ENCODE measurements around the gene C4orf50.

GRCh38 chr4:5894266-5894665 lies 124.0 kb downstream of the C4orf50 start:
- TF ChIP-seq, protein P1, sequence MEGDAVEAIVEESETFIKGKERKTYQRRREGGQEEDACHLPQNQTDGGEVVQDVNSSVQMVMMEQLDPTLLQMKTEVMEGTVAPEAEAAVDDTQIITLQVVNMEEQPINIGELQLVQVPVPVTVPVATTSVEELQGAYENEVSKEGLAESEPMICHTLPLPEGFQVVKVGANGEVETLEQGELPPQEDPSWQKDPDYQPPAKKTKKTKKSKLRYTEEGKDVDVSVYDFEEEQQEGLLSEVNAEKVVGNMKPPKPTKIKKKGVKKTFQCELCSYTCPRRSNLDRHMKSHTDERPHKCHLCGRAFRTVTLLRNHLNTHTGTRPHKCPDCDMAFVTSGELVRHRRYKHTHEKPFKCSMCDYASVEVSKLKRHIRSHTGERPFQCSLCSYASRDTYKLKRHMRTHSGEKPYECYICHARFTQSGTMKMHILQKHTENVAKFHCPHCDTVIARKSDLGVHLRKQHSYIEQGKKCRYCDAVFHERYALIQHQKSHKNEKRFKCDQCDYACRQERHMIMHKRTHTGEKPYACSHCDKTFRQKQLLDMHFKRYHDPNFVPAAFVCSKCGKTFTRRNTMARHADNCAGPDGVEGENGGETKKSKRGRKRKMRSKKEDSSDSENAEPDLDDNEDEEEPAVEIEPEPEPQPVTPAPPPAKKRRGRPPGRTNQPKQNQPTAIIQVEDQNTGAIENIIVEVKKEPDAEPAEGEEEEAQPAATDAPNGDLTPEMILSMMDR (IDR thresholded peaks at IDR 0.05), result no peak
- TF ChIP-seq POLR2A (IDR thresholded peaks at IDR 0.05) (no peak), POLR2AphosphoS5 (IDR thresholded peaks at IDR 0.05) (no peak)
